Fibroblast of skin of left quadriceps (primary cell): ENCODE data around the gene PRR11.
A peak's percentile ranks its signal among the peaks of the same experiment; 100 is the strongest.
"Not testable (repeated sequence)": the region's sequence is repeated elsewhere in the genome, so short reads cannot be mapped to it uniquely, and the experiment has no call there.

Experiments
- DNase-seq, 2 experiments: peaks; one replicate each; pipeline ENCODE4 v3.0.0-alpha.2; 2013; ENCODE audit warnings: low read depth in 2 of 2

Gene PRR11

DNA sequence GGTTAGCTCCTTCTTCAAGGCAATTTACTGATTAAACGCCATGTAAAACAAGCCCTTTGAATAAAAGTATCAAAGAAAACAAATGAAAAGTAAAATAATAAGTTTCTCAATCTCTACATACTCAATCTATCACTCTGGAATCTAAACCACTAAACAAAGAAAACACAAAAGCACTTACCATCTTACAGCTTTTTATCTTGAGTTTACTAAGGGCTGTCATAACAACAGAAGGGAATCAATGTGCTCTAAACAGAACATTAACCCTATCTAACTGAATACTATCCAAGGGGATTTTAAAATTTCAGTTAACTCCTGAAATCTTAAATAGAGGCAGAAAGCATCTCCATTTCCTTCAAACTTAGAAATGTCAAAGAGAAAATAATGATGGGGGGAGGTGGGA is 4.0 kb upstream of the PRR11 start:
- no peak for DNase-seq

DNA sequence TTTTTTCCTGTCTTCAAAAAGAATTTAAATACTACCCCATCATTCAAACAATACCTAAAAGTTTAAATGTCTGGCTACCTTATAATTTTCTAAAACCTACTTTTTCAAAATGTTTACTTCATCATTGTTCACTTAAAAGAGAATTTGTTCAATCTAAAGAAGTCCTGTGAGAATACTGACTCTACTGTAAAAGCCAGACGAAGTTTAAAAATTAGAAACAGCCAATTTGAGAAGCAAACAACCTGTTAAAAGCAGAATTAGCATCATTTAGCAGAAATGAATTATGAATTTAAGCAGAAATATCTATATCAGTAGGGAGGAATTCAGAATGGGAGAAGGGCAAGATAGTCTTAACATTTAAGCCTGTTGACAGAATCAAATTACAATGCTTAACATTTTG is 2.6 kb upstream of the PRR11 start:
- no peak for DNase-seq

- DNase-seq = peak in 1 of 2 experiments; percentile 19
These were observed 1.2 kb upstream of the PRR11 start for GRCh38 chr17:59154292-59154720.

GRCh38 chr17:59154721-59155438 is 666 bp upstream of the PRR11 start, which contains the start of gene SKA2:
TSS of gene SKA2 (minus strand) at chr17:59155186. CDS start at chr17:59155163, 23 bp downstream.
- no peak for DNase-seq

- no peak for DNase-seq
These were observed 4.8 kb downstream of the PRR11 start for GRCh38 chr17:59160157-59161025.

- DNase-seq = no peak
These were observed 5.9 kb downstream of the PRR11 start for GRCh38 chr17:59161477-59161876.

GRCh38 chr17:59165933-59166342 is 10.4 kb downstream of the PRR11 start:
- DNase-seq = peak; percentile 32 to 37

GRCh38 chr17:59167571-59168001 is 12.0 kb downstream of the PRR11 start:
- no peak for DNase-seq

GRCh38 chr17:59172436-59173004 is 17.0 kb downstream of the PRR11 start:
- DNase-seq = no peak

- no peak for DNase-seq
These were observed 19.1 kb downstream of the PRR11 start for GRCh38 chr17:59174671-59175070.

DNA sequence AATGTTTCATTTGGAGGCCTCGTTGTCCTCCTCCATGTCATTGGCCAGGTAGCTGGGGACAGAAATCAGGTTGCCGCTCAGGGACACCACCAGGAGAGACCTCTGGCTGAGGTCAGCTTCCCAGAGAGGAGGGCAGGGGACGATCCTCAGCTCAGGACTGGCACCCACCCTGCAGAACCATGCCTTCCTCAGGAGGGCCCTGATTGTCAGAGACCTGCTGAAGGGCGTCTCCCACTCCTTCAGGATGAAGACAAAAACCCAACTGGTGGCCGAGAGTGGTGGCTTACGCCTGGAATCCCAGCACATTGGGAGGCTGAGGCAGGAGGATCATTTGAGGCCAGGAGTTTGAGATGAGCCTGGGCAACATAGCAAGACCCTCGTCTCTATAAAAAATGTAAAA is 19.5 kb downstream of the PRR11 start:
- no peak for DNase-seq

GRCh38 chr17:59178266-59178985 is 22.9 kb downstream of the PRR11 start:
- no peak for DNase-seq

GRCh38 chr17:59179601-59180000 is 24.1 kb downstream of the PRR11 start:
- not testable (repeated sequence) for DNase-seq

DNA sequence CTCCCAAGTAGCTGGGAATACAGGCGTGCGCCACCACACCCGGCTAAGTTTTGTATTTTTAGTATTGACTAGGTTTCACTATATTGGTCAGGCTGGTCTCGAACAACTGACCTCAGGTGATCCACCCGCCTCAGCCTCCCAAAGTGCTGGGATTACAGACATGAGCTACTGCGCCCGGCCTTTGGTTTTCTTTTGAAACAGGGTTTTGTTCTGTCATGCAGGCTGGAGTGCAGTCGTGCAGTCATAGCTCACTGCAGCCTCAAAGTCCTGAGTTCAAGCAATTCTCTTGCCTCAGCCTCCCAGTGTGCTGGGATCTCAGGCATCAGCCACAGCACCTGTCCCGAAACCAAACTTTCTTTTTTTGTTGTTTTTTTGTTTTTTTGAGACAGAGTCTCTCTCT is 25.1 kb downstream of the PRR11 start:
- no peak for DNase-seq

GRCh38 chr17:59181481-59181880 is 25.9 kb downstream of the PRR11 start:
- no peak for DNase-seq

DNA sequence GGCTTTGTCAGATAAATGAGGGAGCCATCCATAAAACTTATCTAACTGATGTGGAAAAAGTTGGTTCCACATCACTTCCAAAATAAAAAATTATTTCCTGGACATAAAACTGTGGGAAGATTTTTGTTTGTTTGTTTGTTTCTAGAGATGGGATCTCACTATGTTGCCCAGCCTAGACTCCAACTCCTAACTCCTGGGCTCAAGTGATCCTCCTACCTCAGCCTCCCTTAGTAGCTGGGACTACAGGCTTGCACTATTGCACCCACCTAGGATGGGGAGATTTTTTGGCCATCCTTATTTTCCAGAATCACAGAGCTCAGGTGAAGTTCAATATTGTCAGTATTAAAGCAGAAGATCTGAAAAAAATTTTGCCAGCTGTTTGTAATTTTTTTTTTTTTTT is 30.5 kb downstream of the PRR11 start:
- no peak for DNase-seq

GRCh38 chr17:59186850-59187249 is 31.3 kb downstream of the PRR11 start:
- no peak for DNase-seq

GRCh38 chr17:59190806-59191205 is 35.3 kb downstream of the PRR11 start:
- DNase-seq = no peak

DNA sequence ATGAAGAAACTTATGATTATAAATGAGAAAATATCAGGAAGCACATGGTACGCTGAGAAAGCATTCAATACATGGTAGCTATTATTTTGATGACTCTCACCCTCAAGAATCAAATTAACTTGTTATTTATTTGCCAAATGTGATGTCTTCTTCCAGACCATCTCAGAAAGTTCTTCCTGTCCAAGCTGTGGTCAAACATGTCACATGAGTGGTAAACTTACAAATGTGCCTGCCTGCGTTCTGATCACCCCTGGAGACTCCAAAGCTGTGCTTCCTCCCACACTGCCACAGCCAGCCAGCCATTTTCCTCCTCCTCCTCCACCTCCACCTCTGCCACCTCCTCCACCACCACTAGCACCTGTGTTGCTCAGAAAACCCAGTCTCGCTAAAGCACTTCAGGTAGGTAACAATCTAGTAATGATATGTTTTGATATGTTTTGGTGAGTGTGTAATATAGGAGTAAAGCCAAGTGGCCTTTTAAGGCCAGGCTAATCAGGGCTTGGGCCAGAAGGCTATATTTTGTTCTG is 37.9 kb downstream of the PRR11 start:
- no peak for DNase-seq

DNA sequence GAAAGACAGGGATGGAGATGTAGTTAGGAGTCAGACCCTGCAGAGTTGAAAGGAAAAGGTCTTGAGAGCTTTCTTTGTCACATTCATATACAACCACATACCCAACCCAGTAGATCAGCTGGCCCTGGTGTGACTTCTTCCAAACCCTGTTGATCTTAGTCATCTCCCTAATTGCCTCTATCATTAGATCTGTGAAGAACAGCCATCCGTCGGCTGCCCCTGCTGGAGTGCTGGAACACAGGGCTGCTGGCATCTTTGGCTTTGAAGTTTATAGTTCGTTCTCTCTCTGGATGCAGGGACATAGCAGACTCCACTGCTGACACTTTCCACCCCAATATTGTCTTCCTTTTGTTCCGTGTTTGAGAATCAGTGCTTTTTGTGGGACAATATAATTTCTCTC is 43.9 kb downstream of the PRR11 start:
- no peak for DNase-seq

DNA sequence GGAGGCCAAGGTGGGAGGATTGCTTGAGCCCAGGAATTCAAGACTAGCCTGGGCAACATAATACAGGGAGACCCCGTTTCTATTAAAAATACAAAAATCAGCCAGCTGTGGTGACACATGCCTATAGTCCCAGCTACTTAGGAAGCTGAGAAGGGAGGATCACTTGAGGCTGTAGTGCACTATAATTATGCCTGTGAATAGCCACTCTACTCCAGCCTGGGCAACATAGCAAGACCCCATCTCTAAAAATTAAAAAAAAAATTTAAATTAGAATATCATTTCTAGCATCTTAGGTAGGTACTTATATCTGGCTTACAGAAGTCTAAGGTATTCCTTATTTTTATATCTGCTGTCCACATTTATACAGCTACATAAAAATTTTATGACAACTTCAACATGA is 46.8 kb downstream of the PRR11 start:
- DNase-seq = no peak

DNA sequence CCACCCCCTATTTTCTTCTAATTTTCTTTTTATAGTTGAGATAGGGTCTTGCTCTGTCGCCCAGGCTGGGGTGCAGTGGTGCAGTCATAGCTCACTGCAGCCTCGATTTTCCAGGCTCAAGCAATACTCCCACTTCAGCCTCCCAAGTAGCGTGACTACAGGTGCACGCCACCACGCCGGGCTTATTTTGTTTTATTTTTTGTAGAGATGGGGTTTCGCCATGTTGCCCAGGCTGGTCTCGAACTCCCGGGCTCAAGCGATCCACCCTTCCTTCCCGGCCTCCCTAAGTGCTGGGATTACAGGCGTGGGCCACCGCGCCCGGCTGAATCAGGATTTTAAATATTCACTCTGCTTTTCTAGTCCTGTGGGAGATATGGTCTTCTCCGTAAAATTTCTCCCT is 63.8 kb downstream of the PRR11 start:
- no peak for DNase-seq
